HCT116 (cell line): Measurements from ENCODE around the gene ATP6V0C. TPM values are rescaled to one million over a fixed set of nuclear protein-coding genes. Genes with fewer than 3 reads are reported as not detected.

Source experiments
- ATAC-seq: fragments of 200-7000 bp; cut with Tn5 transposase; 2 replicates; pipeline ENCODE4 v1.9.1; 2020; ENCODE audit warnings: mild to moderate bottlenecking, moderate library complexity
- BruUV-seq: library from RNA; stranded (reverse); fragments of 400-500 nt; replicated peaks from 2 replicates; lab custom pipeline; 2021; lab: Mats Ljungman, UMichigan
- CTCF ChIA-PET: fragments of 300-600 bp; sonication (Branson Sonifier 250); formaldehyde crosslinking; loops from one replicate; lab custom pipeline; 2021; ENCODE audit warnings: antibody characterized with exemption; lab: Charles Lee
- POLR2A ChIA-PET: fragments of 300-600, 350-600 bp; sonication (Branson Sonifier 250); formaldehyde crosslinking; loops from one replicate; lab custom pipeline; 2021; ENCODE audit warnings: antibody characterized with exemption; lab: Charles Lee
- RAD21 ChIA-PET, 2 experiments: fragments of 300-600 bp; sonication (Branson Sonifier 250); formaldehyde crosslinking; loops; one replicate each; lab custom pipeline; 2023; ENCODE audit warnings: low total read pairs in 2 of 2; ENCODE audit not compliant: uncharacterized antibody in 2 of 2, unreplicated experiment in 2 of 2, low non-redundant PET in 1 of 2; lab: Charles Lee
- DNase-seq: peaks from one replicate; pipeline ENCODE4 v3.0.0-alpha.2; 2010; ENCODE audit warnings: low read depth, low spot score
- H2AFZ ChIP-seq: fragments of 200-600 bp; shearing (Covaris generic), sonication (generic); 2 replicates; pipeline ENCODE4 v1.6.1; 2017; ENCODE audit warnings: low read depth, mixed run types, mixed read lengths, antibody characterized with exemption, low read length; ENCODE audit not compliant: poor library complexity, severe bottlenecking
- H3K27ac ChIP-seq: 2 replicates; pipeline ENCODE4 v1.5.1; 2012; ENCODE audit warnings: low read depth, low read length
- H3K27me3 ChIP-seq: fragments of 200-600 bp; sonication (generic); 2 replicates; pipeline ENCODE4 v1.6.1; 2016; ENCODE audit warnings: mixed run types, low read length, mixed read lengths; ENCODE audit not compliant: insufficient read depth
- H3K36me3 ChIP-seq, 2 experiments: fragments of 200-500 bp in 1 of 2; fragments of 200-600 bp in 1 of 2; sonication (Bioruptor generic) in 1 of 2; sonication (generic) in 1 of 2; 2 replicates each; pipeline versions ENCODE4 v1.5.1 to v1.6.1; 2014 to 2016; ENCODE audit warnings: low read length in 2 of 2, inconsistent platforms in 1 of 2, mixed read lengths in 1 of 2, mixed run types in 1 of 2; ENCODE audit not compliant: insufficient read depth in 2 of 2, control insufficient read depth in 1 of 2
- H3K4me1 ChIP-seq, 2 experiments: fragments of 200-600 bp in 1 of 2; sonication (generic) in 1 of 2; 2 replicates each; pipeline versions ENCODE4 v1.5.1 to v1.6.1; 2012 to 2017; ENCODE audit warnings: low read length in 2 of 2, inconsistent platforms in 1 of 2, mild to moderate bottlenecking in 1 of 2, mixed read lengths in 1 of 2, mixed run types in 1 of 2, moderate library complexity in 1 of 2; ENCODE audit not compliant: insufficient read depth in 2 of 2, control insufficient read depth in 1 of 2
- H3K4me2 ChIP-seq: fragments of 200-600 bp; sonication (generic); 2 replicates; pipeline ENCODE4 v1.6.1; 2017; ENCODE audit warnings: mixed run types, low read length, mixed read lengths
- H3K4me3 ChIP-seq, 2 experiments: fragments of 200-600 bp in 1 of 2; sonication (generic) in 1 of 2; replicated peaks in 1 of 2; 2 replicates each; pipeline ENCODE4 v1.5.1; 2011 to 2016; ENCODE audit warnings: low read length in 2 of 2, control low read depth in 1 of 2, low read depth in 1 of 2, mild to moderate bottlenecking in 1 of 2, mixed read lengths in 1 of 2, mixed run types in 1 of 2
- H3K79me2 ChIP-seq: fragments of 200-600 bp; sonication (generic); 2 replicates; pipeline ENCODE4 v1.6.1; 2017; ENCODE audit warnings: mild to moderate bottlenecking, mixed run types, low read length, moderate library complexity, mixed read lengths; ENCODE audit not compliant: insufficient read depth
- H3K9ac ChIP-seq: fragments of 200-600 bp; sonication (generic); 2 replicates; pipeline ENCODE4 v1.6.1; 2016; ENCODE audit warnings: low read length, mixed read lengths
- H3K9me2 ChIP-seq: fragments of 200-600 bp; sonication (generic), shearing (Covaris generic); 2 replicates; pipeline ENCODE4 v1.6.1; 2017; ENCODE audit warnings: mixed run types, mild to moderate bottlenecking, moderate library complexity; ENCODE audit not compliant: insufficient read depth
- H3K9me3 ChIP-seq, 2 experiments: fragments of 200-500 bp in 1 of 2; fragments of 200-600 bp in 1 of 2; sonication (Bioruptor generic) in 1 of 2; sonication (generic) in 1 of 2; 2 replicates each; pipeline ENCODE4 v1.6.1; 2014 to 2017; ENCODE audit warnings: low read length in 2 of 2, mixed read lengths in 2 of 2, inconsistent platforms in 1 of 2, low read depth in 1 of 2, mild to moderate bottlenecking in 1 of 2, mixed run types in 1 of 2, moderate library complexity in 1 of 2; ENCODE audit not compliant: control insufficient read depth in 1 of 2, insufficient read depth in 1 of 2
- H4K20me1 ChIP-seq: fragments of 200-600 bp; sonication (generic), shearing (Covaris generic); 2 replicates; pipeline ENCODE4 v1.6.1; 2017; ENCODE audit warnings: mixed run types, mild to moderate bottlenecking, moderate library complexity; ENCODE audit not compliant: insufficient read depth
- CTCF ChIP-seq, 3 experiments: fragments of 200-600 bp in 1 of 3; sonication (generic) in 1 of 3; IDR thresholded peaks in 2 of 3; conservative IDR thresholded peaks in 1 of 3; 2 replicates each; pipeline ENCODE4 v1.5.1; 2012 to 2017; ENCODE audit warnings: low read depth in 2 of 3, low read length in 2 of 3, antibody characterized with exemption in 1 of 3, borderline replicate concordance in 1 of 3, control low read depth in 1 of 3, mild to moderate bottlenecking in 1 of 3, mixed read lengths in 1 of 3, mixed run types in 1 of 3, moderate library complexity in 1 of 3; ENCODE audit not compliant: insufficient read depth in 1 of 3
- EGR1 ChIP-seq: IDR thresholded peaks from 2 replicates; pipeline ENCODE4 v1.6.1; 2012; ENCODE audit warnings: low read depth
- intact Hi-C: fragments of 100-400 bp; cut with micrococcal nuclease; formaldehyde crosslinking; loops from 2 replicates; pipeline ENCODE4 v1.10.0; 2022
- total RNA-seq: library from RNA; stranded (reverse); gene quantifications from one replicate; pipeline ENCODE4 v1.2.1, GENCODE V29; 2021; ENCODE audit not compliant: unreplicated experiment

The ATP6V0C gene
- total RNA-seq, 1 experiment from 2014 or later, result 187 TPM

GRCh38 chr16:2500430-2500917 lies 13.3 kb upstream of the ATP6V0C start:
- H2AFZ ChIP-seq, result no peak overlapping the region
- no peak overlapping the region for H3K4me3 ChIP-seq
- H3K9me3 ChIP-seq, result no peaks in the 10 kb centered on the region
- ChIA-PET RAD21 (no interaction called here), POLR2A (interaction anchor here (1.0 kb wide), 1 partner anchor 31 kb away, joined by 3 read pairs; no protein-coding TSS in a partner anchor), CTCF (interaction anchor here (0.5 to 1.7 kb wide), 9 partner anchors 11 to 635 kb away, joined by 3 to 15 read pairs (median 5); partner anchors contain the start of gene ECI1)
- H3K27ac ChIP-seq, result no peak overlapping the region
- TF ChIP-seq EGR1 (no peak), CTCF (IDR thresholded peaks at IDR 0.05 in 2 of 3, conservative IDR thresholded peaks at IDR 0.05 in 1 of 3; ENCODE audit: borderline replicate concordance in 1 of 3, insufficient read depth in 1 of 3, low read depth in 2 of 3, low read length in 2 of 3) (0 out of 6 replicates have a peak, but pooled peaks of 1 of the 3 experiments have one; percentile 6)
- ATAC-seq (peak; percentile 48), DNase-seq (no peak)
- no TSS peak for BruUV-seq
- intact Hi-C loops, result loop anchor here (5.0 to 10.0 kb wide), 3 partner anchors 158 to 306 kb away; partner anchors contain the start of genes ABCA3, CASKIN1 and RNPS1
- H3K79me2 ChIP-seq, result no peaks in the 10 kb centered on the region
- H3K9ac ChIP-seq, result no peak overlapping the region
- peaks cover 3 to 12% of the 10 kb centered on the region in 2 experiments; a peak in 3 of 4 replicates for H3K4me1 ChIP-seq
- peaks cover 0 to 4% of the 10 kb centered on the region in 2 experiments; a peak in 1 of 4 replicates for H3K36me3 ChIP-seq
- no peaks in the 10 kb centered on the region for H3K27me3 ChIP-seq
- no peak overlapping the region for H3K4me2 ChIP-seq
- no peaks in the 10 kb centered on the region for H4K20me1 ChIP-seq
- H3K9me2 ChIP-seq, result no peaks in the 10 kb centered on the region
